ENCODE data around the gene HIVEP2.

Gene HIVEP2

DNA sequence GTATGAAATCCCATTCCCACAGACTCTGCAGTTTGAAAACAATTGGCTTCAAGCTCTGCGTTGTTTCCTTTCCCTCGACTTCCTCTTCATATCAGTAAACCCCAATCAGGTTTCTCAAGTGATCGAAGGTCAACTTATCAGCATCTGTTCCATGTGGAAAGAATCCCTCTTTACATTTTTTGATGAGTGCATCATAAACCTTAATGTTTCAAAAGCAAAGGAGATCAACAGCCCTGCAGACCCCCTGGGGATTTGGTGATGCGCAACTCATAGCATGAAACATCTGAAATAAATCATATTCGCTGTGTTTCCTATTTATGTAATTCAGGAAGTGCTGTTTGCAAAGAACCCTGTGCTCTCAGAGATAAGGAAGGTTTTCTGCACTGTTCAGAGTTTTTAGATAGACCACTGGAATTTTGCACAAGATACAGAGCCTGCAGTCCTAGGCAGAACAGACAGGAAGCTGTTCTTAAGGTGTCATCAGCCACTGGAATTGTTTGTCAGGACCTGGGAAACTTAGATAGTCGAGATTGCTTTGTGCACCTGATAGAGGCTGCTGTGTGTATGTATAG lies 216.0 kb downstream of the HIVEP2 start:
- no peak for DNase-seq

- no peak for DNase-seq
Measured at GRCh38 chr6:142728364-142728763, 216.6 kb downstream of the HIVEP2 start.

DNA sequence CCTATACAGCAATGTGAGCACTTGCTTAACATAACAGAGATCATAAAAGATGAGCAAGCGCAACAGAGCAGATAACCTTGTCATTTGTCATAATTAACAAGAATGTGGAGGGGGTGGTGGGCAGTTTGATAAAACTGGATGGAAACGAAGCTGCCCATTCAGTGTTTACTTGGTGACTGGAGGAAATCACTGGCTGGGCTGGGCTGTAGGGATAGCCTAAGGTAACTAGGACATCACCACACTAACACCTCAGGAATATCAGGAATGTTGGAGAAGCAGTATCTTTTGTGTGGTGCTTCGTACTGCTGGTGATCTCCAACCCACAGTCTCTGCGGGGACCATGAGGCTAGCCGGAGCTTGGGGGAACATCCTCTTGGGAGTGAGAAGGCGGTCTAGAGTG lies 218.4 kb downstream of the HIVEP2 start:
- DNase-seq: no peak

DNA sequence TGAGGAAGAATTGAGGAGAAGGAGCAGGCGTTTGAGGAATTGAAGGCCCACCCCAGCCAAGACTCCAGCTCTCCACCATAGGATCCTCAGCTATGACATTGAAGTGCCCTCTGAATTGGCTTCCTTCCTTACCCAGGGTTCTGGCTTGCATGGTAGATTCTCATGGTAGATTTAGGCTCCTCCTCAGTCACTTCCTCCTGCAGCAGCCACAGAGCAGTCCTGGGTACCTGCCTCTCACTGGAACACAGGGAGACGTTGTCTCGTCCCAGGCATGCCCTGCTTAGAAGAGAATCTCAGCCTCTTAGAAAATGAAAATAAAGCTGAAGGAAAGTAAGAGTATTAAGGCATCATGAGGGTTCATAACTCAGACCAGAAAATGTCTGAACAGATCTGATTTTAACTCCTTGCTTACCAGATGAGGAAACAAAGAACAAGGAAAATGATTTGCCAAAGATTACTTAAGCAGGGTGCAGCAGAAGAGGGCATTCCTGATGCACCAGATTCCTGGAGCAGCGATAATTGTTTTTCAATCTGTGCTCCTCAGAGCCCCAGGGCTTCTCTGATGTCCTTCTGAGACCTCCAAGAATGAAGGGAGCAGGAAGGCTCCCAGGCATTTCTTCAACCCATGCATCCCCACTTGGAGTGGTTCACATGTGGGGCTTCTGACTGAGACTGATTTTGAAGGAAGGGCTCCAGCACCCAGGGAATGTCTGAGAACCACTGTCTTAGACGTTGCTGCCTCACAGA lies 219.8 kb downstream of the HIVEP2 start:
- DNase-seq: no peak

- DNase-seq: no peak
Measured at GRCh38 chr6:142722841-142723240, 222.1 kb downstream of the HIVEP2 start.

DNA sequence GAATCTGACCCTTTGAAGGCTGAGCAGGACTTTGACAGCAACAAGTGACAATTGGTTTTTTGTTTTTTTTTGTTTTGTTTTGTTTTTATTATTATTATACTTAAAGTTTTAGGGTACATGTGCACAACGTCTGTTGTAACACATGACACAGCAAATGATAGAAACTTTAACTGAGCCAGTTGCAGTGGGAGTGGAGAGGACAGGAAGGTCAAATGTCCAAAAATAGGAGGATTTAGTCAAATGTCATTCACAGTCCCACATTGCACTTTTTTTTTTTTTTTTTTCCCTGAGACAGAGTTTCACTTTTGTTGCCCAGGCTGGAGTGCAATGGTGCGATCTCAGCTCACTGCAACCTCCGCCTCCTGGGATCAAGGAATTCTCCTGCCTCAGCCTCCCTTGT lies 223.0 kb downstream of the HIVEP2 start:
- DNase-seq: no peak

GRCh38 chr6:142721215-142721920 lies 223.6 kb downstream of the HIVEP2 start:
- no peak for DNase-seq

- DNase-seq: no peak
Measured at GRCh38 chr6:142718667-142719191, 226.2 kb downstream of the HIVEP2 start.

DNA sequence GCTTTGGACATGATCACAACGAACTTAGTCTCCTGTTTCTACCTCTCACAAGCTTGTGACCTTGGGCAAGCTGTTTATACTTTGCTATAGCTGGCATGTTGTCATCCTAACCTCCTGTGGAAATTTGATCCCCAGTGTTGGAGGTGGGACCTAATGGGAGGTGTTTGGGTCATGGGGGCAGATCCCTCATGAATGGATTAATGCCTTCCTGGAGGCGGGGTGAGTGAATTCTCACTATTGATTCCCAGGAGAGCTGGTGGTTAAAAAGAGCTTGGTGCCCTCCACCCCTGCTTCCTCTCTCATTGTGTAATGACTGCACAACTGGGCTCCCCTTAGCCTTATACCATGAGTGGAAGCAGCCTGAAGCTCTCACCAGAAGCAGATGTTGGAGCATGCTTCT lies 228.9 kb downstream of the HIVEP2 start:
- no peak for DNase-seq

- DNase-seq: no peak
Measured at GRCh38 chr6:142714951-142715785, 229.8 kb downstream of the HIVEP2 start.

GRCh38 chr6:142713959-142714358 lies 231.0 kb downstream of the HIVEP2 start:
- no peak for DNase-seq

- DNase-seq: no peak
Measured at GRCh38 chr6:142712231-142712630, 232.7 kb downstream of the HIVEP2 start.

- DNase-seq: no peak
Measured at GRCh38 chr6:142708651-142709050, 236.3 kb downstream of the HIVEP2 start.

DNA sequence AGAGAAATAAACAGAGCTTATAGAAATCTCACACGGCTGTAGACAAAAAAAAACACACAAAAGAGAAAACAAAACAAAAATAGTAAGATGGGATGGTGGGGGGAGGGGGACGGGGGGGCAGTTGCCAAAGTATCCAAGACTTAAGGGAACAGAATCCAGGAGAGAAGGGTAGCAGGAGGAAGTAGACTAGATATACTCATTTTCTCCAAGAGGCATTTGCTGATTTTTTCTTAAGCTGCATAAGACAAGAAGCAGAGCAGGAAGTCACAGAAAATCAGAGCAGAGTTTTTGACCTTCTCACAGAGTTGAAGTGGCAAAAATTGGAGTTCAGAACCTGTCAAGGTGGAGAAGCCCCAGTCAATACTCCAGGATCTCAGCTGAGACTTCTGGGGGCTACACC lies 237.7 kb downstream of the HIVEP2 start:
- DNase-seq: no peak

GRCh38 chr6:142706210-142706609 lies 238.8 kb downstream of the HIVEP2 start:
- no peak for DNase-seq

- no peak for DNase-seq
Measured at GRCh38 chr6:142705054-142705453, 239.9 kb downstream of the HIVEP2 start.

DNA sequence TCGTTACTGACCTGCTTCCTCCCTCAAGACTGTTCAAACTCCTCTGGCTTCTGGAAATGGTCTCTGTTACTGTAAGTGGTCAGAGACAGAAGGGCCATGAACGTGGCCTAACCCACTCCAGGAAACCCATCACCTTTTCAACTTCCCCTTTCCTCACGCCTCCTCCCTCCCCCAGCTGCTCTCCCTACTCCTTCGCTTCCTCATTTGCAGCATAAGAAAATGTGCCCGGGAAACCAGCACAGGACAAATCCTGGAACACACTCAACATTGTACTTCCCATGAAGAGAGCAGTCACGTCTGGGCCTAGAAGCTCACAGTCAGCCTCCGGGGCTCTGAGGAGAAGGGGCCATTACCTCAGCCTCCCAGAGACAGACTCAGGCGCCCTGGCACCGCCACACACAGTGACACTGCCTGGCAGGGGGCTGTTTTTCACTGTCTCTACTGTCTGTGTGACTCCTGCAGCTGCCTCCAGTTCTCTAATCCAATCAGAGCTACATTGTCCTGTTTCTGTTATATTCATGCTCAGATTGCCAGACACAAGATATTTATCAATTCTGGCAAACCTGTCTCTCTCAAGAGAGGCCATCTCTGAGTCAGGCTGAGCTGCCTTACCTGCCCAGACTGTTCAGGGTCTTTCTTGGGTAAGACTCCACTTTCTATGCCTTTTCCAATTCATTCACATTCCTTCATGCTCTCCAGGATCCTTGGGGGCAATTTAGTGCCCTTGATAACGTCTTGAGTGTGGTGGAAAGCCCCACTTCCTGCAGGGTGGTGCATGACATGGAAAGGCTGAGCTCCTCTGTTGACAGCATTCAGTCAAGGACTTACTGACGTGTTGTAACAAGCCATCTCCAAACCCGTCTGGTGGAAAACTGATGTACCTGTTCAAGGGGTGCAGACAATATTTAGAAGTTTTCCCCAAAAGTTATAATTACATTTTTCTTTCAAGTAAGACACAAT lies 242.2 kb downstream of the HIVEP2 start:
- DNase-seq: no peak

Data from T-helper 1 cell (primary cell).